Keratinocyte (primary cell): ENCODE results near the gene TBXAS1.

Source experiments
- CTCF ChIP-seq, 3 experiments: IDR thresholded peaks in 1 of 3; conservative IDR thresholded peaks in 1 of 3; optimal IDR thresholded peaks in 1 of 3; 2 replicates in 2 of 3; 3 replicates in 1 of 3; pipeline versions ENCODE3 to v1.5.1; 2011; ENCODE audit warnings: low read length in 3 of 3, mild to moderate bottlenecking in 3 of 3, moderate library complexity in 2 of 3, control low read depth in 1 of 3, inconsistent platforms in 1 of 3; ENCODE audit not compliant: insufficient read depth in 2 of 3; ENCODE audit errors: extremely low read depth in 1 of 3
- EZH2 ChIP-seq: IDR thresholded peaks from one replicate; pipeline ENCODE4 v1.6.1; 2012; ENCODE audit warnings: inconsistent platforms, mild to moderate bottlenecking, low read length, moderate library complexity

- TF ChIP-seq CTCF (optimal IDR thresholded peaks at IDR 0.05 in 1 of 3, IDR thresholded peaks at IDR 0.05 in 1 of 3, conservative IDR thresholded peaks at IDR 0.05 in 1 of 3; ENCODE audit: extremely low read depth in 1 of 3, insufficient read depth in 2 of 3, low read length in 3 of 3) (no peak), EZH2 (no peak)
Measured at GRCh38 chr7:139974179-139974811, 145.2 kb downstream of the TBXAS1 start.
